IMR-90 (cell line): ENCODE measurements around the gene ACACA. TPM values are rescaled to one million over a fixed set of nuclear protein-coding genes. Genes with fewer than 3 reads are reported as not detected.

ENCODE experiments used
- ATAC-seq: fragments of 200-7000 bp; cut with Tn5 transposase; 2 replicates; pipeline ENCODE4 v1.9.1; 2020; ENCODE audit warnings: low read depth, mild to moderate bottlenecking, moderate library complexity
- BruUV-seq: library from RNA; stranded (reverse); fragments of 400-500 nt; replicated peaks from 2 replicates; lab custom pipeline; 2021; lab: Mats Ljungman, UMichigan
- CTCF ChIA-PET: fragments of 300-600 bp; formaldehyde crosslinking; extraction: SDS; loops from one replicate; lab custom pipeline; 2021; ENCODE audit warnings: antibody characterized with exemption; lab: Yijun Ruan, JAX
- POLR2A ChIA-PET: fragments of 300-600 bp; sonication (Branson Sonifier 250); formaldehyde crosslinking; loops from one replicate; lab custom pipeline; 2022; ENCODE audit warnings: antibody characterized with exemption; ENCODE audit not compliant: unreplicated experiment; lab: Charles Lee
- DNase-seq: peaks from one replicate; pipeline ENCODE4 v3.0.0; 2013
- H2AFZ ChIP-seq: replicated peaks from 2 replicates; pipeline ENCODE3; 2013; ENCODE audit warnings: low read length, mild to moderate bottlenecking; ENCODE audit not compliant: poor library complexity
- H2AK5ac ChIP-seq: 2 replicates; pipeline ENCODE4 v1.6.1; 2013; ENCODE audit warnings: low read depth, low read length, inconsistent platforms
- H2AK9ac ChIP-seq: replicated peaks from 2 replicates; pipeline ENCODE3; 2013; ENCODE audit warnings: mild to moderate bottlenecking, low read depth, low read length, moderate library complexity; ENCODE audit not compliant: poor library complexity
- H2BK120ac ChIP-seq: 2 replicates; pipeline ENCODE4 v1.6.1; 2013; ENCODE audit warnings: low read depth, low read length, inconsistent platforms
- H2BK15ac ChIP-seq: 3 replicates; pipeline ENCODE4 v1.6.1; 2013; ENCODE audit warnings: low read depth, low read length, inconsistent platforms
- H2BK20ac ChIP-seq: 2 replicates; pipeline ENCODE4 v1.6.1; 2013; ENCODE audit warnings: low read depth, mild to moderate bottlenecking, inconsistent platforms, low read length, moderate library complexity
- H2BK5ac ChIP-seq: 2 replicates; pipeline ENCODE4 v1.6.1; 2013; ENCODE audit warnings: mild to moderate bottlenecking, low read depth, low read length, inconsistent platforms; ENCODE audit not compliant: poor library complexity, severe bottlenecking
- H3K14ac ChIP-seq: replicated peaks from 2 replicates; pipeline ENCODE4 v1.6.1; 2013; ENCODE audit warnings: low read depth, low read length, inconsistent platforms
- H3K18ac ChIP-seq: 2 replicates; pipeline ENCODE4 v1.6.1; 2013; ENCODE audit warnings: low read depth, low read length, control low read depth
- H3K23ac ChIP-seq: 2 replicates; pipeline ENCODE4 v1.6.1; 2013; ENCODE audit warnings: low read depth, low read length, inconsistent platforms
- H3K27ac ChIP-seq: 2 replicates; pipeline ENCODE4 v1.5.1; 2013; ENCODE audit warnings: mild to moderate bottlenecking, control low read depth, low read length; ENCODE audit not compliant: insufficient read depth
- H3K27me3 ChIP-seq: 2 replicates; pipeline ENCODE4 v1.6.1; 2013; ENCODE audit warnings: low read length; ENCODE audit not compliant: control insufficient read depth, insufficient read depth
- H3K36me3 ChIP-seq: 2 replicates; pipeline ENCODE4 v1.6.1; 2013; ENCODE audit warnings: low read length, mixed read lengths; ENCODE audit not compliant: control insufficient read depth, insufficient read depth
- H3K4ac ChIP-seq: 2 replicates; pipeline ENCODE4 v1.6.1; 2013; ENCODE audit warnings: low read depth, low read length, inconsistent platforms
- H3K4me1 ChIP-seq: 2 replicates; pipeline ENCODE4 v1.6.1; 2013; ENCODE audit warnings: low read length, mixed read lengths; ENCODE audit not compliant: control insufficient read depth, insufficient read depth
- H3K4me2 ChIP-seq: 2 replicates; pipeline ENCODE4 v1.6.1; 2013; ENCODE audit warnings: low read depth, mild to moderate bottlenecking, control low read depth, low read length, moderate library complexity
- H3K4me3 ChIP-seq: 2 replicates; pipeline ENCODE4 v1.5.1; 2013; ENCODE audit warnings: low read depth, mild to moderate bottlenecking, control low read depth, low read length, moderate library complexity; ENCODE audit not compliant: insufficient read depth
- H3K56ac ChIP-seq: 2 replicates; pipeline ENCODE4 v1.6.1; 2013; ENCODE audit warnings: low read length, inconsistent platforms; ENCODE audit not compliant: insufficient read depth; ENCODE audit errors: extremely low read depth
- H3K79me1 ChIP-seq, 2 experiments: 2 replicates each; pipeline ENCODE4 v1.6.1; 2013; ENCODE audit warnings: low read length in 2 of 2, inconsistent platforms in 1 of 2, low read depth in 1 of 2
- H3K9ac ChIP-seq: 2 replicates; pipeline ENCODE4 v1.6.1; 2013; ENCODE audit warnings: low read depth, low read length, control low read depth
- H3K9me1 ChIP-seq: 2 replicates; pipeline ENCODE4 v1.6.1; 2013; ENCODE audit warnings: low read length, inconsistent platforms; ENCODE audit not compliant: insufficient read depth
- H3K9me3 ChIP-seq: 2 replicates; pipeline ENCODE4 v1.6.1; 2013; ENCODE audit warnings: low read length; ENCODE audit not compliant: control insufficient read depth, insufficient read depth
- H4K20me1 ChIP-seq: 2 replicates; pipeline ENCODE4 v1.6.1; 2013; ENCODE audit warnings: low read length, inconsistent platforms; ENCODE audit not compliant: insufficient read depth
- H4K5ac ChIP-seq: 2 replicates; pipeline ENCODE4 v1.6.1; 2013; ENCODE audit warnings: mild to moderate bottlenecking, low read depth, low read length, control low read depth
- H4K8ac ChIP-seq, 2 experiments: 2 replicates each; pipeline ENCODE4 v1.6.1; 2013; ENCODE audit warnings: low read depth in 2 of 2, low read length in 2 of 2, control low read depth in 1 of 2, inconsistent platforms in 1 of 2
- H4K91ac ChIP-seq: 2 replicates; pipeline ENCODE4 v1.6.1; 2013; ENCODE audit warnings: low read depth, low read length, inconsistent platforms; ENCODE audit not compliant: insufficient read depth
- BHLHE40 ChIP-seq: fragments of 150-350 bp; IDR thresholded peaks from 2 replicates; pipeline ENCODE4 v1.6.1; 2016; ENCODE audit warnings: mild to moderate bottlenecking, low read depth, low read length
- CEBPB ChIP-seq: IDR thresholded peaks from 2 replicates; pipeline ENCODE4 v1.6.1; 2012; ENCODE audit warnings: low read depth, low read length, improper control_type of control experiment
- ELK1 ChIP-seq: fragments of 150-350 bp; IDR thresholded peaks from 2 replicates; pipeline ENCODE4 v1.6.1; 2016; ENCODE audit warnings: low read depth, mild to moderate bottlenecking, low read length, moderate library complexity, borderline replicate concordance
- FOS ChIP-seq: fragments of 150-350 bp; IDR thresholded peaks from 2 replicates; pipeline ENCODE4 v1.6.1; 2016; ENCODE audit warnings: low read depth, low read length
- MAFK ChIP-seq: IDR thresholded peaks from 2 replicates; pipeline ENCODE4 v1.6.1; 2012; ENCODE audit warnings: low read depth, low read length, improper control_type of control experiment
- MXI1 ChIP-seq: IDR thresholded peaks from 2 replicates; pipeline ENCODE4 v1.6.1; 2012; ENCODE audit warnings: low read depth, mild to moderate bottlenecking, low read length, moderate library complexity, borderline replicate concordance
- NFE2L2 ChIP-seq: fragments of 150-350 bp; IDR thresholded peaks from 2 replicates; pipeline ENCODE4 v1.6.1; 2016; ENCODE audit warnings: low read depth, mild to moderate bottlenecking, low read length
- POLR2A ChIP-seq: IDR thresholded peaks from 2 replicates; pipeline ENCODE4 v1.6.1; 2012; ENCODE audit warnings: mild to moderate bottlenecking, low read depth, low read length
- RAD21 ChIP-seq: IDR thresholded peaks from 2 replicates; pipeline ENCODE4 v1.6.1; 2012; ENCODE audit warnings: low read length, improper control_type of control experiment
- RCOR1 ChIP-seq: IDR thresholded peaks from 2 replicates; pipeline ENCODE4 v1.6.1; 2012; ENCODE audit warnings: mild to moderate bottlenecking, low read length, improper control_type of control experiment; ENCODE audit not compliant: insufficient replicate concordance
- RFX5 ChIP-seq: IDR thresholded peaks from 2 replicates; pipeline ENCODE4 v1.8.0; 2012; ENCODE audit warnings: low read depth, mild to moderate bottlenecking, low read length, moderate library complexity
- WGBS, 2 experiments: methylation state at CpG; one replicate each; pipeline versions ENCODE4 v1.1.5 to v1.1.7; 2013; ENCODE audit warnings: missing lambda C conversion rate in 2 of 2; ENCODE audit not compliant: insufficient read length in 1 of 2; ENCODE audit errors: extremely low coverage in 2 of 2; 5-methylcytosine and 5-hydroxymethylcytosine counted together
- dilution Hi-C: fragments of 300-500 bp; cut with HindIII; formaldehyde crosslinking; loops from one replicate; pipeline ENCODE4 v1.14.3; 2018; ENCODE audit warnings: low sequenced_read_pairs; ENCODE audit not compliant: unreplicated experiment
- in situ Hi-C: fragments of 300-500 bp; cut with MboI; formaldehyde crosslinking; loops from 3 replicates; pipeline ENCODE4 v1.14.3; 2019; ENCODE audit warnings: low sequenced_read_pairs, inconsistent platforms, mixed read lengths
- intact Hi-C: fragments of 100-400 bp; cut with micrococcal nuclease; formaldehyde crosslinking; loops from 2 replicates; pipeline ENCODE4 v1.10.0; 2022
- polyA plus RNA-seq, 3 experiments: library from polyadenylated mRNA; depleted of rRNA; stranded (reverse); fragments of >200 nt; gene quantifications; 2 replicates each; pipeline ENCODE4 v1.2.3, GENCODE V29; 2012; ENCODE audit warnings: low replicate concordance in 1 of 3
- total RNA-seq: library from RNA; depleted of rRNA; stranded (reverse); fragments of >200 nt; gene quantifications from 2 replicates; pipeline ENCODE4 v1.2.3, GENCODE V29; 2012
- TF ChIP-seq, protein P1 (sequence below): fragments of 150-350 bp; IDR thresholded peaks from 2 replicates; pipeline ENCODE4 v1.6.1; 2017; ENCODE audit warnings: mild to moderate bottlenecking, antibody characterized with exemption, low read length, low read depth
- TF ChIP-seq, protein P2 (sequence below): conservative IDR thresholded peaks from 2 replicates; pipeline ENCODE4 v1.5.1; 2012; ENCODE audit warnings: mild to moderate bottlenecking, low read depth, low read length, improper control_type of control experiment

ACACA gene
- total and polyA plus RNA-seq, 2 of the 4 experiments (the other 2 are of a cell fraction) = 21.3 to 39.1 TPM

- dilution Hi-C loops (no loop called here), intact Hi-C loops (loop anchor here (5.0 kb wide), 1 partner anchor 46 kb away; no protein-coding TSS in a partner anchor), in situ Hi-C loops (no loop called here)
- Histone ChIP-seq H2AFZ (no peak overlapping the region), H4K20me1 (peaks cover 2% of the 10 kb centered on the region; the same call in 1 of the 2 replicates), H3K14ac (no peak overlapping the region), H2BK120ac (no peak overlapping the region), H3K4me1 (peaks cover 14% of the 10 kb centered on the region), H3K4ac (no peak overlapping the region), H3K4me2 (no peak overlapping the region), H4K8ac (no peak overlapping the region), H3K79me1 (peaks cover 7 to 42% of the 10 kb centered on the region in 2 experiments), H3K9me3 (no peaks in the 10 kb centered on the region), H2BK15ac (no peak overlapping the region), H3K9me1 (peaks cover 11% of the 10 kb centered on the region), H3K56ac (no peak overlapping the region), H3K27me3 (no peaks in the 10 kb centered on the region), H3K27ac (no peak overlapping the region), H3K18ac (no peak overlapping the region), H3K36me3 (peaks cover 13% of the 10 kb centered on the region), H4K91ac (no peak overlapping the region), H3K23ac (no peak overlapping the region), H2BK20ac (no peak overlapping the region), H3K9ac (no peak overlapping the region), H3K4me3 (no peak overlapping the region), H2AK9ac (no peak overlapping the region), H2BK5ac (no peak overlapping the region), H4K5ac (no peak overlapping the region), H2AK5ac (no peak overlapping the region)
- no TSS peak for BruUV-seq
- TF ChIP-seq RAD21 (no peak), MXI1 (no peak), BHLHE40 (no peak), MAFK (no peak), RFX5 (no peak), ELK1 (no peak), POLR2A (no peak), NFE2L2 (no peak), RCOR1 (no peak), FOS (no peak), CEBPB (no peak)
- TF ChIP-seq, protein P1, sequence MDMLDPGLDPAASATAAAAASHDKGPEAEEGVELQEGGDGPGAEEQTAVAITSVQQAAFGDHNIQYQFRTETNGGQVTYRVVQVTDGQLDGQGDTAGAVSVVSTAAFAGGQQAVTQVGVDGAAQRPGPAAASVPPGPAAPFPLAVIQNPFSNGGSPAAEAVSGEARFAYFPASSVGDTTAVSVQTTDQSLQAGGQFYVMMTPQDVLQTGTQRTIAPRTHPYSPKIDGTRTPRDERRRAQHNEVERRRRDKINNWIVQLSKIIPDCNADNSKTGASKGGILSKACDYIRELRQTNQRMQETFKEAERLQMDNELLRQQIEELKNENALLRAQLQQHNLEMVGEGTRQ = no peak
- TF ChIP-seq, protein P2, sequence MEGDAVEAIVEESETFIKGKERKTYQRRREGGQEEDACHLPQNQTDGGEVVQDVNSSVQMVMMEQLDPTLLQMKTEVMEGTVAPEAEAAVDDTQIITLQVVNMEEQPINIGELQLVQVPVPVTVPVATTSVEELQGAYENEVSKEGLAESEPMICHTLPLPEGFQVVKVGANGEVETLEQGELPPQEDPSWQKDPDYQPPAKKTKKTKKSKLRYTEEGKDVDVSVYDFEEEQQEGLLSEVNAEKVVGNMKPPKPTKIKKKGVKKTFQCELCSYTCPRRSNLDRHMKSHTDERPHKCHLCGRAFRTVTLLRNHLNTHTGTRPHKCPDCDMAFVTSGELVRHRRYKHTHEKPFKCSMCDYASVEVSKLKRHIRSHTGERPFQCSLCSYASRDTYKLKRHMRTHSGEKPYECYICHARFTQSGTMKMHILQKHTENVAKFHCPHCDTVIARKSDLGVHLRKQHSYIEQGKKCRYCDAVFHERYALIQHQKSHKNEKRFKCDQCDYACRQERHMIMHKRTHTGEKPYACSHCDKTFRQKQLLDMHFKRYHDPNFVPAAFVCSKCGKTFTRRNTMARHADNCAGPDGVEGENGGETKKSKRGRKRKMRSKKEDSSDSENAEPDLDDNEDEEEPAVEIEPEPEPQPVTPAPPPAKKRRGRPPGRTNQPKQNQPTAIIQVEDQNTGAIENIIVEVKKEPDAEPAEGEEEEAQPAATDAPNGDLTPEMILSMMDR = no peak
- ATAC-seq (no peak), DNase-seq (no peak)
- ChIA-PET POLR2A (no interaction called here), CTCF (interaction anchor here (0.6 kb wide), 1 partner anchor 22 kb away, joined by 5 read pairs; no protein-coding TSS in a partner anchor)
- no CpG with 5 or more reads among the region's 4 CpGs for WGBS, 2 experiments
These were observed 39.4 kb upstream of the ACACA start for GRCh38 chr17:37446027-37446426.
